ENCODE results near the gene VPS36.

The VPS36 gene

DNA sequence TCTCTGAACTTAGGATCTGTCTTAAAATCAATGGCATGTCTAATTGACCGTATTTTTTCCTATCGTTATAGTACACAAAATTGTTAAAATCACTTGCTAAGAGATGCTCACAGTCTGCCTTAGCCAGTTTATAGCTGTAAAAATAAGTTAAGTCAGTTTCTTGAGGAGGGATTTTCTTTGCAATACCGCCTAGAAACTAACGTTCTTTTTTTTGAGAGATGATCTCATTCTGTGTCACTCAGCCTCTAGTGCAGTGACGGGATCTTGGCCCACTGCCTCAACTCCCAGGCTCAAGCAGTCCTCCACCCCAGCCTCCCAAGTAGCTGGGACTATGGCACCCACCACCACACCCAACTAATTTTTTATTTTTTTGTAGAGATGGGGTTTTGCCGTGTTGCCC, 9.2 kb upstream of the VPS36 start:
- no peak for DNase-seq (ENCODE audit: extremely low read depth, low read depth)
- TF ChIP-seq, protein P1, sequence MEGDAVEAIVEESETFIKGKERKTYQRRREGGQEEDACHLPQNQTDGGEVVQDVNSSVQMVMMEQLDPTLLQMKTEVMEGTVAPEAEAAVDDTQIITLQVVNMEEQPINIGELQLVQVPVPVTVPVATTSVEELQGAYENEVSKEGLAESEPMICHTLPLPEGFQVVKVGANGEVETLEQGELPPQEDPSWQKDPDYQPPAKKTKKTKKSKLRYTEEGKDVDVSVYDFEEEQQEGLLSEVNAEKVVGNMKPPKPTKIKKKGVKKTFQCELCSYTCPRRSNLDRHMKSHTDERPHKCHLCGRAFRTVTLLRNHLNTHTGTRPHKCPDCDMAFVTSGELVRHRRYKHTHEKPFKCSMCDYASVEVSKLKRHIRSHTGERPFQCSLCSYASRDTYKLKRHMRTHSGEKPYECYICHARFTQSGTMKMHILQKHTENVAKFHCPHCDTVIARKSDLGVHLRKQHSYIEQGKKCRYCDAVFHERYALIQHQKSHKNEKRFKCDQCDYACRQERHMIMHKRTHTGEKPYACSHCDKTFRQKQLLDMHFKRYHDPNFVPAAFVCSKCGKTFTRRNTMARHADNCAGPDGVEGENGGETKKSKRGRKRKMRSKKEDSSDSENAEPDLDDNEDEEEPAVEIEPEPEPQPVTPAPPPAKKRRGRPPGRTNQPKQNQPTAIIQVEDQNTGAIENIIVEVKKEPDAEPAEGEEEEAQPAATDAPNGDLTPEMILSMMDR (IDR thresholded peaks at IDR 0.05; ENCODE audit: low read depth, low read length, missing control alignments) = no peak
- no peak overlapping the region for H3K4me3 ChIP-seq (replicated peaks; ENCODE audit: low read depth, low read length)

GRCh38 chr13:52455677-52456041, 5.2 kb upstream of the VPS36 start:
- no peak for DNase-seq (ENCODE audit: extremely low read depth, low read depth)
- peak overlapping the region; percentile 86 for H3K4me3 ChIP-seq (replicated peaks; ENCODE audit: low read depth, low read length)
- TF ChIP-seq, protein P1 (IDR thresholded peaks at IDR 0.05; ENCODE audit: low read depth, low read length, missing control alignments) = no peak

- DNase-seq (ENCODE audit: extremely low read depth, low read depth) = peak; percentile 86
- TF ChIP-seq, protein P1 (IDR thresholded peaks at IDR 0.05; ENCODE audit: low read depth, low read length, missing control alignments) = no peak
- H3K4me3 ChIP-seq (replicated peaks; ENCODE audit: low read depth, low read length) = peak within 1 kb of the TSS; percentile 86
These were observed 4.6 kb upstream of the VPS36 start, which contains the start of gene CKAP2 for GRCh38 chr13:52454820-52455676. Gene CKAP2 (plus strand): TSS chr13:52455478. CDS start chr13:52455557, 79 bp downstream.

- peak overlapping the region; percentile 86 for H3K4me3 ChIP-seq (replicated peaks; ENCODE audit: low read depth, low read length)
- TF ChIP-seq, protein P1 (IDR thresholded peaks at IDR 0.05; ENCODE audit: low read depth, low read length, missing control alignments) = no peak
- no peak for DNase-seq (ENCODE audit: extremely low read depth, low read depth)
These were observed 4.0 kb upstream of the VPS36 start for GRCh38 chr13:52454459-52454819.

DNA sequence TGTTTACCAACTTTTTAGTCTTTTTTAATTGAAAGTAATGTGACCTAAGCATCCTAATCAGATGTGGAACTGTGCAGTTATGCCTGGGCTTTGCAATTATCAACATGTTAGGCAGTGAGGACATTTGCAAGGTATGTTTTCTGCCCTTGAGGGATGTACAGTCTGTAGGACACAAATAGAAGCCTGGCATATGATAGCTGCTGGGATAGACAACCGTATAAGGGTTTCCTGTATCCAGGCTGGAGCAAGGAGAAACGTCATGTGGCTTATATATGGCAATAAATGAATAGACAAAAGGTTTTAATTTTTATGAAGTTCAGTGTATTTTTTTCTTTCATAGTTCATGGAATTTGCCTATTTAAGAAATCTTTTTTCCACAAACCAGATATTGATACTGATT, 2.0 kb upstream of the VPS36 start:
- no peak for DNase-seq (ENCODE audit: extremely low read depth, low read depth)
- no peak overlapping the region for H3K4me3 ChIP-seq (replicated peaks; ENCODE audit: low read depth, low read length)
- TF ChIP-seq, protein P1 (IDR thresholded peaks at IDR 0.05; ENCODE audit: low read depth, low read length, missing control alignments) = no peak

DNA sequence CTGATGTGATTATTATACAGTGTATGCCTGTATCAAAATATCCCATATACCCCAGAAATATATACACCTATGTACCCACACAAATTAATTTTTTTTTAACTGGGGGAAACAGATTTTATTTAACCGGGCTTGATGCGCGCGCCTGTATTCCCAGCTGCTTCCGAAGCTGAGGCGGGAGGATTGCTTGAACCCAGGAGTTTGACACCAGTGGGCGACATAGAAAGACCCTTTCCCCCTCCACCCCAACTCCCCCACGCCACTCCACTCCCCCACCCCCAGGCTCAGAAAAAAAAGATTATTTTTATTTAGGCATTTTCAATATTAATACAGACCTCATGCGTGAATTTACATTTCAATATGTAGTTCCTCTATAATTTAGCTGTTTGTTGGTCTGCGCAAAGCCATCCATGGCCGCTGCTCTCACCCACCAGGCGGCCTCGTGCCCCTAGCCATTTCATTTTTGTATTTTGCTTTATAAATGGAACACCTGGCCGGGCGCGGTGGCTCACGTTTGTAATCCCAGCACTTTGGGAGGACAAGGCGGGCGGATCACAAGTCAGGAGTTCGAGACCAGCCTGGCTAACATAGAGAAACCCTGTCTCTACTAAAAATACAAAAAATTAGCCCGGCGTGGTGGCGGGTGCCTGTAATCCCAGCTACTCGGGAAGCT, 836 bp upstream of the VPS36 start:
- no peak for DNase-seq (ENCODE audit: extremely low read depth, low read depth)
- no peak overlapping the region for H3K4me3 ChIP-seq (replicated peaks; ENCODE audit: low read depth, low read length)
- TF ChIP-seq, protein P1 (IDR thresholded peaks at IDR 0.05; ENCODE audit: low read depth, low read length, missing control alignments) = no peak

Measured in HFF-Myc (cell line).